GM18861 (cell line): Measurements from ENCODE around the gene SSH2.
"Not testable (repeated sequence)": the region's sequence is repeated elsewhere in the genome, so short reads cannot be mapped to it uniquely, and the experiment has no call there.

Experiments
- ATAC-seq: cut with Tn5 transposase; IDR thresholded peaks from one replicate; pipeline ENCODE4 v1.9.1; 2021; ENCODE audit not compliant: unreplicated experiment

Gene SSH2

DNA sequence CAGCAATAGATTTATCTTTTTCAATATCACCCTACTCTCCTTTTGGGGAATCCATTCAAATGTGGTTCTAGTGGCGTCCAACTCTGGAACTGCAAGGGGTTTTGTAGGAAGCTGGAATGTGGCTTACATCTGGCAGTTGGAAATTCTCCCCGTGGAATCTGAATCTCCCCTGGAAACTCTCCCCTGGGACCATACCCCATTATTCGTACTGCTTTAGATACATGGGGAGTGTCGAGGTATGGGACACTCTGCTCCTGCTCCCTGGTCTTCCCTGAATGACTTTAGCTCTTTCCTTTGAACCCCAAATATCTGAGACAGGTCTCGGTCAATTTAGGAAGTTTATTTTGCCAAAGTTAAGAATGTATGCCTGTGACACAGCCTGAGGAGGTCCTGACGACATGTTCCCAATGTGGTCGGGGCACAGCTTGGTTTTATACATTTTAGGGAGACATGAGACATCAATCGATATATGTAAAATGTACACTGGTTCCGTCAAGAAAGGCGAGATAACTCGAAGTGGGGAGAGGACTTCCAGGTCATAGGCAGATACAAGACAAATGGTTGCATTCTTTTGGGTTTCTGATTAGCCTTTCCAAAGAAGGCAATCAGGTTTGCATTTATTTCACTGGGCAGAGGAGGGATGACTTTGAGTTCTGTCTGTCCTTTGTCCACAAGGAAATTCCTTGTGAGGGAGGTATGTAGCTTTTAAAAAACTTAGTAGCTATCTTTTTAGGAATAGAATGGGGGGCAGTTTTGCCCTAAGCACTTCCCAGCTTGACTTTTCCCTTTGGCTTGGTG is 218.2 kb downstream of the SSH2 start:
- no peak for ATAC-seq

DNA sequence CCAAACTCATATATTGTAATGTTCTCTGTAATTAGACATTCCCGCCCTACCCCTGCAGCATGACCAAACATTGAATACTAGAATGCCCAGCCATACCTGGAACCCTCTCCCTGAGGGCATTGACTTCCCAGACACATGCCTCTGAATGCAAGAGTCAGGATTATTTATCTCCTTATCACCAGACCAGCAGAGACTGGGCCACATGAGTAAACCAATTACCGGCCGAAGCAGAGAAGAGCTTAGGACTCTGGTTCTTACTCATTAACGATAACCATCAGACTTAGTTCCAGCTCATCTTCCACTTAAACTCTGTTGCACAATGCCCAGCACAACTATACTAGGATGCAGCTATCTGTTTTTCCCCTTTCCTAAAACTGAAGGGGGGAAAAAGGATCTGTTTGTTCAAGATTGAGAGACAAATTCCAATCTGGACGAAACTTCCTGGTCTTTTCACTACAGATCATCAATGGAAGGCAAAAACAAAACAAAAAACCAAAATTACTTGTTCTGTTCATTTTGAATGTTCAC is 219.1 kb downstream of the SSH2 start:
- ATAC-seq: no peak

DNA sequence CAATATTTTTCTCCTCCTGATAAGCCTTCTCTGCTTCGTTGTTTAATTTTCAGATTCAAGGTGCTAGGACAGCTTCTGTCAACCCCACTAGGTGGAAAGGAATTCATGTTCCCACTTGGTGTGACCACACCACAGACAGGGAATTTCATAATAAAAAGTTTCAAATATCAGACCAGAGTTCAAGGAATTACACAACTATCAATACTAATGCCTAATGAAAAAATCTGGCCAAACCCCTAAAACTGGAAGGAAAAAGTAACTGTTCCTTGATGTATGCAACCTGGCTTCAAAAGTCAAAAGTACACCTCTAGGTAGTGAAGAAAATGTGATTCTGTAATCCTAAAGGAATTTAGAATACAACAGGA is 219.5 kb downstream of the SSH2 start:
- no peak for ATAC-seq

DNA sequence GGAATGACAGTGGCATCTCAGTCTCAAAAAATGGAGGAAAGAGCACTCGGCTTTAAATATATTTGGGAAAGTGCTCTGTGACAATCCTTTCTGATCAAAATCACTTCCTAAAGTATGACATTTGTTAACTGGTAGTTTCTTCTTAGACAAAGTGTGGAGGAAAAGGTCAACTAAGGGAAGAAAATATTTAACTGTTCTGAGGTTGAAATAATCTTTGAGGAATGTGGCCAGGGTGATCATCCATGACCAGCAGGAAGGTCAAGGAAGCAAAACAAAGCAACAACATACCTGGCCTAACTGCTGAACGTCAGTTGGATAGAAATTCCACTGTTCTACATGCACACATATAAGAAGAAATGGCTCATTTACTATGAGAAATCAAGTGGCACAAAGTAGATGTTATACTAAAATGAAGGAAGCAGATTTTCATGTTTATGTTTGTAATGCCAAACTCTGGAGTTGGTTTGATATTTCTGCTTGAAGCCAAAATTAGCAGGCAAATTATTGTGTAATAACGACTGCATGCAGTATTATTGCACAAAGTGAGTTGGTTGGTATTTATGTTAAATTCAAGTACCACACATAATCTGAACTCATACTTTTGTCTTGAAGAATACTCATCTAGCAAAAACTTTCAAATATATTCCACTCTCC is 220.0 kb downstream of the SSH2 start:
- no peak for ATAC-seq

DNA sequence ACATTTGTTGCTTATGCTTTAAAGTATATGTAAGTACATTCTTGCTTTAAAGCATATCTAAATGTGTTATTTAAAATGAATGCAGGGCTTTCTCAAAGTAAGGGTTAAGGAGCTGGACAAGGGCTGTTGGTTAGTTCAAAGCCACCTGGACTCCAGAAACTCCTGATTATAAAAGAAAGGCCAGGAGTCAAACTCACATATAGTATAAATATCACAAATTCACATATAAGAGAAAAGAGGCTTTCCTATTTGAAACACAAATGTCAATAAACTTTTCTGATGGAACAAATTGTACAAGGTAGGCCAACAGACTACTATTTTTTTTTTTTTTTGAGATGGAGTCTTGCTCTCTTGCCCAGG is 222.8 kb downstream of the SSH2 start:
- no peak for ATAC-seq

DNA sequence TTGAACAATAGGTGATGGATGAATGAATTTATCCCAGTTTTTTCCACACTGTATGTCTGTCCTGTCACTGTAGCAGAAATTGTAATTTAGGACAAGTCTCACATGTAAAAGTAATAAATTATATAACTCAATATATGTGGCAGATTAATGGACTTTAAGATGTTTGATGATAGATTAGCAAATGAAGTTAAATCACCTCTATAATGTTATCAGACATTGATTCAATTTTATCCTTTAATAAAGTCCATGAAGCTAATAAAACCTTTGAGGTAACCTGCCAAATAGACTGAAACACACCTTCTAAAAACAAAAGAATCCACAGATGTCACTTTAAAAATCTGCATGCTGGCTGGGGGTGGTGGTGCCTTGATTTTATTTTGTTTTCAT is 224.0 kb downstream of the SSH2 start:
- peak; percentile 3 for ATAC-seq

DNA sequence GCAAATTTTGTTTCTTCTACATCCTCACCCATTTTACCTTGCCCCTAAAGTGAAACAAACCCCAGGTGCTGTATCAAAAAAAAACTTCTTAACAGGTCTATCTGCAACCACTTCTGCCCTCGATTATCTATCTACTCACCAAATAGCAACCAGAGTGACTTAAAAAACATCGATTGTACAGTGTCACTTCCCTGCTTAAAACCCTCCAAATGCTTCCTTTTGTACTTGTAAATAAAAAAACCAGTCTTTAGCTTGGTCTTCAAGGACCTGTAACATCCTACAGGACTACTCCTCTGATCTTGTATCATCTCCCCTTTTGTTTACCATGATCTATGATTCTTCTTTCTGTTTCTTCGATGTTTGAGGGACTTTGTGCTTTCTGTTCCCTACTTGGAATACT is 224.6 kb downstream of the SSH2 start:
- no peak for ATAC-seq

DNA sequence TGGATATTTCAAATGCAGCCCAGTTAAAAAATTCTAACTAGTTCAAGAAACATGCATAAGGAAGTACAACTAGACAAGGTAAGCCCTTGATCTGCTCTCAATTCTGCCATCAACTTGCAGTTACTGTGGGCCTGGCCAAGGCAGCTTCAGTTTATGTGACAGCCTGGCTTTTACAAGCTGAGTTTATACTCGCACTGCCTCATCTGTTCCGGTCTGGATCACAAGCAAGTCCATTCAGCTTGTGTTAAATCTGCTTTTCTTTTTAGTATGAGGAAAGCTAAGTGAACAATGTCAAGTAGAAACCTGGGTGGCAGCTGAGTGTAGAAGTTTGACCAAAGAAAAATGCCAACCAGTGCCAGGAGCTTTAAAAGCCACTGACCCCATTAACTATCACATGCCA is 230.7 kb downstream of the SSH2 start:
- no peak for ATAC-seq

DNA sequence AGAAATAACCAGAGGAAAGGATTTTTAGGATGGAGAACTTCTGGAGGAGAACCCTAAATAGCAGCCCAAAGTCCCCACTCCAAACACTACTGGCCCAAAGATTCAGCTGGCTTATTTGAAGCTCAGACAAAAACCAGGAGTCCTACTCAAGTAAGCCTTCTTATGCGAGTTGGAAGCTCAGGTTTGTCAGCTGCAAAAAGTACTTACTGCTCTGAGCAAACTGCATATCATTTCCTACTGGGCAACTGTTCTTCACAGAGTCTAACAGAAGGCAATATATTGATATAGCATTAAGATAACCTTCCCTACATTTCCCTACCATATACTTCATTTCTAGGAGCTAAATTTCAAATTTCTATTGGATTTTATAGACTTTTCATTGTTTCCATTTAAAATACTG is 231.2 kb downstream of the SSH2 start:
- ATAC-seq: no peak

DNA sequence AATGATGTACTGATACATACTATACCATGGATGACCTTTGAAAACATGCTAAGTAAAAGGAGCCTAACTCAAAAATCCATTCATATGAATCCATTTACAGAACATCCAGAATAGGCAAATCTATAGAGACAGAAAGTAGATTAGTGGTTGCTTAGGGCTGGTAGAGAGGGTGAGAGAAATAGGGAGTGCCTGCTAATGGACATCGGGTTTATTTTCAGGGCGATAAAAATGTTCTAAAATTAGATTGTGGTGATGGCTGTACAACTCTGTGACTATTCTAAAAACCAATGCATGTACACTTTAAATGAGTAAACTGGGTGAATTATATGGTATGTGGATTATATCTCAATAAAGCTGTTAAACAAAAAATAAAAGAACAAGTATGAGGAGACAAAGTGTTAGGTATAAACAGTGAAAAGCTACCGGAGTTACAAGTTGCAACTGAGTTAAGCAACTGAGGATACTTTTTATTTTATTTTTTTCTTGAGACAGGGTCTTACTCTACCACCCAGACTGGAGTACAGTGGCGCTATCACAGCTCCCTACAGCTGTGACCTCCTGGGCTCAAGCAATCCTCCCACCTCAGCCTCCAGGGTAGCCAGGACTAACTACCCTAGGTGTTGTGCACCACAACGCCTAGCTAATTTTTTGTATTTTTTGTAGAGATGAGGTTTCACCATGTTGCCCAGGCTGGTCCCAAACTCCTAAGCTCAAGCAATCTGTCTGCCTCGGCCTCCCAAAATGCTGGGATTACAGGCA is 231.8 kb downstream of the SSH2 start:
- no peak for ATAC-seq

DNA sequence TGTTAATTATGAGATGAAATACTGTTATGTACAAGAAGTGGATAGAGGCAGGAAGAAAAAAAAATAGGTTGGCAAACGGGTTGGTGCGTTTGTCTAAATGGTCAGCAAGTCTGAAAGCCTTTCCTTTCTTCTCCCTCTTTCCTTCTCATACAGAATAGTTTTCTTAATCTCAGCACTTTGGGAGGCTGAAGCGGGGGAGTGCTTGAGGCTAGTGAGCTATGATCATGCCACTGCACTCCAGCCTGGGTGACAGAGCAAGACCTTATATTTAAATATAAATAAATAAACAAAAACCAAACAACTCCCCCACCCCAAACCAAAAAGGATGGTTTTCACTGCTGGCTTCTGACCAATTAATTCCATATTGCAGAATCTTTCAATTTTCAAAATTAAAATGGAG is 232.7 kb downstream of the SSH2 start:
- ATAC-seq: no peak

DNA sequence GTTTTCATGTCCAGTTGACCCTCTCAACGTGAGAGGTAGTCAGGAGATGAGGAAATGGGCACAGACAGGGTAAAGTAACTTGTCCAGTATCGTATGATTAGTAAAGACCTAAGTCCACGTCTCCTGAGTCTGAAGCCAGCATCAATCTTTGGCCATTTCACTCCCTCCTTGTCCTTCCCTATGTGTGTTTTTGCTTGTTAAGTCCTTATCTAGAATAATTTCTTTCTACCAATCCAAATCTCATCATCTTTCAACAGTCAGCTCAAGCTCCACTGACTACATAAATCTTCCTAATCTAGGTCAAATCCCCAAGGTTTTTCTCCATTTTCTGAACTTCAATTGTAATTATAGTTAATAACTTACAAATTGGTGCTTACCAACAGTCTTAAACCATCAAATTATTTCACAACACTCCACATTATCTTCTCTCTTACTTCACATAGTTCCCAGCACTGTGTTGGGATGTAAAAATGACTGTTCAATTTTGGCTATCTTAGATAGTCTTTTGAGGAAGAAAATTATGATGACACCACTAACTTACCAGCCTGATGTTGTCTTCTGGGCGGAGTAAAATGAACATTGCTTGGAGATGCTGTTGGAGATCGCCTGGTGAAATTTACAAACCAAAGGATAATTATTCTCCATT is 235.0 kb downstream of the SSH2 start:
- no peak for ATAC-seq

DNA sequence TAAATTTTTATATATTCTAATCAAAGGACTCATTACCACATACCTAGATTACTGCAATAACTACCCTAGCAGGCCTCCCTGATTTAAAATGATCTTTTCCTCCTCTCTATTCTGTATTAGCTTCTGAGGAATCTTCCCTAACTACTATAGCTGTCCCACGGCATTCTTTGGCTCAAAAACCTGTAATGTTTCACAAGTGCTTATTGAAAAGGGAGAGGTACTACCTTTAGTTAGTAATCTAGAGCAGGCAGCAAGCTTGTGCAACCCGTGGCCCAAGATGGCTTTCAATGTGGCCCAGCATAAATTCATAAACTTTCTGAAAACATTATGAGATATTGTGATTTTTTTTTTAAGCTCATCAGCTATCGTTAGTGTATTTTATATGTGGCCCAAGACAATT is 236.3 kb downstream of the SSH2 start:
- no peak for ATAC-seq

DNA sequence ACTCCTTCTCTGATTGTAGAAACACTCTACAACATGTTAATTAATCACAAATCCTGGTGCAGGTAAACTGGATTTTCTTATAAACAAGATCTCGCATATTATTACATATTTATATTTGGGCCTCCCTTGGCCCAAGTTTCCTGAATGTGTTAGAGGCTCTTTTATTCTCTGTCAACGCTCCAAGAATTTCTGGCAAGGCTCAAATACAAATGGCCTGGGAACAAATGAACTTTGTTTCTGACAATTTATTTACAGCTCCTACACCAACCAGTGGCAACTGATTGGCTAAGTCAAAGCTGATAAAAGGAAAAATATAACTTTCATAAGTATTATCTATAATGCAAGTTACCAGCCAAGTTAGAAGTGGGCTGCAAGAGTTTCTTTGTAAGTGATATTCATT is 242.4 kb downstream of the SSH2 start:
- ATAC-seq: no peak

DNA sequence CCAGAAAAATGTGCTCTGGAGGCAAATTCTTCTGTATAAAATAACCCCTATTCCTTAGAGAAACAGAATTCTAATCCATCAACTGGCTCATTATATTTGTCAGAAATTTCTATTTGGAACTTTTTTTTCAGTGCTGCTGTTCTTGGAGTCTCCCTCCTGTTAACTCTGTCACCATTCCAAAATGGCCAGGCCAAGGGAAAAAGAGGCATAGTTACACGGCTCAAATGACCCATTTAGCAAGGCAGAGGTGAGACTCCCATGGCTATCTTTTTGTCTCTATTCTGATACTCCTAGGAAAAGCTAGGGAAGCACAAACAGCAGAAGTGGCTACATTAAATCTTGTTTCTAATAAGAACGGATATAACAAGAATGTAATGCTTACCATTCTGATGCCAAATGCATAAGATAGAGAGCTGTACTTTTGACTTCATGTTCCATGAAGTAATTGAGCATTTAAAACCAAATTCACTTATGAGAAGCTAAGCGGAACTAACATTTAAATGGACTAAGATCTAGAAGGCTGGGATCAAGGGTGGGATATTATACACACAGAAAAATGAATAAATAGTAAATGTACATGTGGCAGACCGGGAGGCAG is 242.9 kb downstream of the SSH2 start:
- ATAC-seq: no peak

DNA sequence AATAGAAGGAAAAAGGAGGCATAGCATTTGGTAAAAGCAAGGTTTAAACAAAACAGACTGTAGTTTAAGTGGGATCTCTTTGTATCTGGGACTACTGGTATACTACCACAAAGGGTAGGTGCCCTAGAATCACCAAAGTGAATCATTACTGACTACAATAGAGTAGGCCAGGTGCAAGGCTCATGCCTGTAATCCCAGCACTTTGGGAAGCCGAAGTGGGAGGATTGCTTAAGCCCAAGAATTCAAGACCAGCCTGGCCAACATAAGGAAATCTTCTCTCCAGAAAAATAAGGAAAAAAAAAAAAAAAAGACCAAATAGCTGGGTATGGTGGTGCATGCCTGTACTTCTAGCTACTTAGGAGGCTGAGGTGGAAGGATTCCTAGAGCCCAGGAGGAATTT is 246.5 kb downstream of the SSH2 start:
- ATAC-seq: no peak

DNA sequence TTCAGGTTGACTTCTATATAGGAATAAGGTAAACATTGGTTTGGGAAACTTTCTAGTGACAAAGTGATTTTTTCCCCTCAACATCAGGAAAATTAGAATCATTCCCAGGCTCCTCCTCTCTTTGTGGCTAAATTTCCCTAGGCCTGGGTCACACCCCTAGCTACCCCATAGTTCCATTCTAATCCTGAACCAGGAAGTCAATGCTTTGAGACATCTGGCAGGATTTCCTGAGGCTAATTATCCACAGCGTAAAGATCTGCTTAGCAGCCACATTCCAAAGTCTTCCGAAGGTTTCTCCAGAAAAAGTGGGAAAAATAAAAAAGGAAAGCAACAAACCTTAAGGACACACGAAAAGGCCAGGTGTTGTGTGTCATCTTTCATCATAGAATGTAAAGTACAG is 247.0 kb downstream of the SSH2 start:
- ATAC-seq: no peak

DNA sequence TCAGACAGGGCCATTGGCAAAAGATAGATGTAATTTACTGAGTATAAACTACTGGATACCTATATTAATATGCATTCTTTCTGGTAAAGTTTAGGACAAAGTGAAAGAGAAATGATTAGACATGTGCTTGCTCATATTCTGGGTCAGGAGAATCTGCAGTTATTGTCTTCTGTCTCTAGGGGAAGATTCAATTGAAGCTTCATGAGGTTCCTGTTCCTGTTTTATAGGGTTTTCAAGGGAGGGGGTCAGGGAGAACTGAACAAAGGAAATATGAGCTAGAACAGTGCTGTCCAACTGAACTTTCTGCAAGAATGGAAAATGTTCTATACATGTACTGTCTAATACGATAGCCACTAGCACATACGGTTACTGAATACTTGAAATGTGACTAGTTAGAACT is 248.0 kb downstream of the SSH2 start:
- ATAC-seq: no peak

DNA sequence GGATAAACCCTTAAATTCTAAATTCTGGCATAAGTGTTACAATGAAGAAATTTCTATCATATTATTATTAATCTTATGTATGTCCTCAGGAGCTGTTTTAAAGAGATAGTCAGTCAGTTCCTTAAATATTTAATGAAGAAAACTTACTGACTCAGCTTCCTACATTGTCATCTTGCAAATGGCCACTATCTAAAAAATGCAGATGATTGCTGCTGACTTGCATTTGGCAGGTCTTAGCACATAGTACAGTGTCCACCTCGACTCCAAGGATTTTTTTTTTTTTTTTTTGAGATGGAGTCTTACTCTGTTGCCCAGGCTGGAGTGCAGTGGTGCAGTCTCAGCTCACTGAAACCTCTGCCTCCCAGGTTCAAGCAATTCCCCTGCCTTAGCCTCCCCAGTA is 252.2 kb downstream of the SSH2 start:
- no peak for ATAC-seq

DNA sequence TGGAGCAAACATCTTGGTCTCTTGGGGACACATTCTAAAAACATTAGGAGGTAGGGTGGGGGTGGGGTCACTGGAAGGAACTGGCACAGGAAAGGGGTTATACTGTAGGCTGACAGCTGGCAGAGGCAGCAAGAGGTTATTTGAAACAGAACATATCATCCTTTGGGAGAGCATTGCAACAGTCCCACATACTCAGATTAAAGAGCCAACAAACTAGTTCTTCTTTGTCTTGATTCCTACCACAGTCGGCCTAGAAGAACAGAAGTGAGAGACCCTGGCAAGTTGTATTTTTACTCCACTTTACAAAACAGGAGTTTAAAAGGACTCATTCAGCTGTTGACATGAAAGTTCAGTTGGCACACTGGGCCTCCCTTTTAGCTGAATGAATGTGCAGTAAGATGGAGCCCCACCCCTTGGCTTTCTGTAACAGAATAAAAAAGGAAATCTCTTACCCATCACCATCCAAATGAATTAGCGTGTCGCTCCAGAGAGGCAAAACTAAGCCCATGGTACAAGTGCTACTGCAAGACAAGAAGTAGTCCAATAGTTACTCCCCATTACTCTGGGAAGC is 252.7 kb downstream of the SSH2 start:
- no peak for ATAC-seq

DNA sequence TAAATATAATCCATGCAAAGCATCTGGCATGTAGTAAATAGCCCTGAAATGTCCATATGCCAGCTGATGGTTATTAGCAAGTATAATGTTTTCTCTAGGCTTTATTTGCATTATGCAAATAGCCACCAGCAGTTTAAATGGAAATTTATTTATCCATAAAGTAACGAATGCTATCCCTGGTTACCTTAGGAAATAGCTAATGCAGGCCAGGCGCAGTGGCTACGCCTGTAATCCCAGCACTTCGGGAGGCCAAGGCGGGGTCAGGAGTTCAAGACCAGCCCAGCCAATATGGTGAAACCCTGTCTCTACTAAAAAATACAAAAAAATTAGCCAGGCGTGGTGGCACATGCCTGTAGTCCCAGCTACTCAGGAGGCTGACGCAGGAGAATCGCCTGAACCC is 254.1 kb downstream of the SSH2 start:
- ATAC-seq: not testable (repeated sequence)
